Activated gamma-delta T cell (primary cell): ENCODE data around the gene ARRB1.

Experiments
- DNase-seq: peaks from one replicate; lab custom pipeline; 2025; lab: John Stamatoyannopoulos, UW

The ARRB1 gene

GRCh38 chr11:75249704-75250103 is 101.8 kb downstream of the ARRB1 start:
- no peak for DNase-seq

GRCh38 chr11:75248924-75249256 is 102.6 kb downstream of the ARRB1 start:
- DNase-seq: no peak

- no peak for DNase-seq
These were observed 104.7 kb downstream of the ARRB1 start for GRCh38 chr11:75246671-75247350.

- no peak for DNase-seq
These were observed 105.3 kb downstream of the ARRB1 start for GRCh38 chr11:75246006-75246670.

GRCh38 chr11:75245356-75246005 is 106.0 kb downstream of the ARRB1 start:
- DNase-seq: no peak

- no peak for DNase-seq
These were observed 107.2 kb downstream of the ARRB1 start for GRCh38 chr11:75244052-75244814.

GRCh38 chr11:75242722-75243600 is 108.5 kb downstream of the ARRB1 start:
- no peak for DNase-seq

GRCh38 chr11:75241906-75242644 is 109.4 kb downstream of the ARRB1 start:
- DNase-seq: no peak

GRCh38 chr11:75241036-75241905 is 110.2 kb downstream of the ARRB1 start:
- peak; percentile 70 for DNase-seq

GRCh38 chr11:75240311-75241035 is 111.0 kb downstream of the ARRB1 start, which contains the start of gene TPBGL:
TPBGL (plus strand) TSS chr11:75240774; CDS start chr11:75241050, 276 bp downstream.
- no peak for DNase-seq

GRCh38 chr11:75239531-75240290 is 111.8 kb downstream of the ARRB1 start:
- DNase-seq: no peak

GRCh38 chr11:75238595-75239440 is 112.6 kb downstream of the ARRB1 start:
- DNase-seq: no peak

- DNase-seq: no peak
These were observed 114.4 kb downstream of the ARRB1 start for GRCh38 chr11:75237050-75237449.

- DNase-seq: no peak
These were observed 115.4 kb downstream of the ARRB1 start for GRCh38 chr11:75236062-75236461.

GRCh38 chr11:75233754-75234172 is 117.7 kb downstream of the ARRB1 start:
- no peak for DNase-seq

- no peak for DNase-seq
These were observed 120.8 kb downstream of the ARRB1 start for GRCh38 chr11:75230621-75231020.

GRCh38 chr11:75229466-75229865 is 122.0 kb downstream of the ARRB1 start:
- no peak for DNase-seq
